GM12878 (cell line): ENCODE data around the gene BRINP3. TPM values are rescaled to one million over a fixed set of nuclear protein-coding genes. Genes with fewer than 3 reads are reported as not detected.

Experiments
- ATAC-seq: fragments of 200-7000 bp; cut with Tn5 transposase; 3 replicates; pipeline ENCODE4 v1.9.1; 2020; ENCODE audit warnings: mild to moderate bottlenecking, moderate library complexity
- BruUV-seq: library from RNA; stranded (reverse); fragments of 400-500 nt; replicated peaks from 2 replicates; lab custom pipeline; 2021; lab: Mats Ljungman, UMichigan
- CTCF ChIA-PET: fragments of 300-600 bp; sonication (Branson Sonifier 250); formaldehyde crosslinking; extraction: SDS; loops from one replicate; lab custom pipeline; 2021; ENCODE audit warnings: inconsistent platforms; lab: Yijun Ruan, JAX
- POLR2A ChIA-PET: fragments of 350-600 bp; formaldehyde crosslinking; extraction: SDS; loops from one replicate; lab custom pipeline; 2021; ENCODE audit warnings: inconsistent platforms; lab: Charles Lee
- RAD21 ChIA-PET: fragments of 300-600 bp; sonication (Branson Sonifier 250); formaldehyde crosslinking; loops from one replicate; lab custom pipeline; 2023; ENCODE audit warnings: antibody characterized with exemption; ENCODE audit not compliant: unreplicated experiment; lab: Charles Lee
- SMC1A ChIA-PET: fragments of 300-600 bp; sonication (Branson Sonifier 250); formaldehyde crosslinking; loops from one replicate; lab custom pipeline; 2023; ENCODE audit not compliant: unreplicated experiment, uncharacterized antibody; lab: Charles Lee
- DNase-seq: peaks from one replicate; pipeline ENCODE4 v3.0.0-alpha.2; 2011; ENCODE audit warnings: low read depth, low spot score
- FAIRE-seq: peaks from 3 replicates; lab custom pipeline; 2011; peaks lifted over from hg19 to GRCh38; lab: Jason Lieb, UNC
- H2AFZ ChIP-seq: 2 replicates; pipeline ENCODE4 v1.6.0; 2011; ENCODE audit warnings: low read depth, low read length, control low read depth; ENCODE audit not compliant: control insufficient read depth
- H3K27ac ChIP-seq: 2 replicates; pipeline ENCODE4 v1.5.1; 2011; ENCODE audit warnings: control low read depth; ENCODE audit not compliant: control insufficient read depth, insufficient read depth
- H3K27me3 ChIP-seq, 2 experiments: replicated peaks in 1 of 2; 2 replicates each; pipeline versions ENCODE4 v1.6.0 to v1.6.1; 2011; ENCODE audit warnings: low read length in 1 of 2; ENCODE audit not compliant: control insufficient read depth in 2 of 2, insufficient read depth in 2 of 2
- H3K36me3 ChIP-seq, 2 experiments: 2 replicates each; pipeline ENCODE4 v1.5.1; 2011; ENCODE audit warnings: low read length in 1 of 2; ENCODE audit not compliant: control insufficient read depth in 2 of 2, insufficient read depth in 2 of 2
- H3K4me1 ChIP-seq: 2 replicates; pipeline ENCODE4 v1.6.1; 2011; ENCODE audit warnings: mild to moderate bottlenecking, low read length, moderate library complexity, mixed read lengths; ENCODE audit not compliant: control insufficient read depth, insufficient read depth
- H3K4me2 ChIP-seq: 2 replicates; pipeline ENCODE4 v1.6.0; 2011; ENCODE audit warnings: control low read depth; ENCODE audit not compliant: control insufficient read depth, insufficient read depth
- H3K4me3 ChIP-seq: fragments of 200-600 bp; sonication (generic); 2 replicates; pipeline ENCODE4 v1.5.1; 2016
- H3K79me2 ChIP-seq: 2 replicates; pipeline ENCODE4 v1.6.0; 2011; ENCODE audit warnings: low read length; ENCODE audit not compliant: control insufficient read depth, insufficient read depth
- H3K9ac ChIP-seq: 2 replicates; pipeline ENCODE4 v1.8.0; 2011; ENCODE audit warnings: low read length, control low read depth, mixed read lengths; ENCODE audit not compliant: control insufficient read depth, insufficient read depth
- H3K9me3 ChIP-seq: replicated peaks from 3 replicates; pipeline ENCODE4 v1.5.1; 2011; ENCODE audit warnings: mild to moderate bottlenecking, low read length; ENCODE audit not compliant: control insufficient read depth, insufficient read depth
- H4K20me1 ChIP-seq: 2 replicates; pipeline ENCODE4 v1.6.0; 2011; ENCODE audit not compliant: control insufficient read depth, insufficient read depth
- CHD4 ChIP-seq: fragments of 200-600 bp; sonication (generic); IDR thresholded peaks from 2 replicates; pipeline ENCODE4 v1.6.1; 2016; ENCODE audit warnings: mild to moderate bottlenecking
- MEF2B ChIP-seq: fragments of 450-650 bp; IDR thresholded peaks from 2 replicates; pipeline ENCODE4 v1.6.1; 2018; ENCODE audit warnings: mild to moderate bottlenecking, moderate library complexity; ENCODE audit not compliant: partially characterized antibody, poor library complexity, severe bottlenecking
- MTA3 ChIP-seq: IDR thresholded peaks from 2 replicates; pipeline ENCODE4 v1.6.1; 2012; ENCODE audit warnings: low read length, inconsistent platforms, borderline replicate concordance
- NRF1 ChIP-seq: conservative IDR thresholded peaks from 2 replicates; pipeline ENCODE4 v1.6.1; 2011; ENCODE audit warnings: mild to moderate bottlenecking, low read depth, low read length, improper control_type of control experiment
- POU2F2 ChIP-seq: IDR thresholded peaks from 3 replicates; pipeline ENCODE4 v1.6.1; 2011; ENCODE audit warnings: low read depth, mild to moderate bottlenecking, low read length, borderline replicate concordance
- SMAD5 ChIP-seq: IDR thresholded peaks from 2 replicates; pipeline ENCODE4 v1.6.1; 2016; ENCODE audit warnings: antibody characterized with exemption, low read depth
- TCF12 ChIP-seq: IDR thresholded peaks from 2 replicates; pipeline ENCODE4 v1.6.1; 2011; ENCODE audit warnings: low read depth, mild to moderate bottlenecking, low read length
- ZNF384 ChIP-seq: IDR thresholded peaks from 2 replicates; pipeline ENCODE4 v1.6.1; 2012; ENCODE audit warnings: low read depth, mild to moderate bottlenecking, low read length, improper control_type of control experiment, borderline replicate concordance
- ZNF622 ChIP-seq: fragments of 450-650 bp; IDR thresholded peaks from 2 replicates; pipeline ENCODE4 v1.6.1; 2017; ENCODE audit warnings: mild to moderate bottlenecking, inconsistent platforms
- ZSCAN29 ChIP-seq: fragments of 450-650 bp; IDR thresholded peaks from 2 replicates; pipeline ENCODE4 v1.6.1; 2017; ENCODE audit warnings: mild to moderate bottlenecking, moderate library complexity
- WGBS: methylation state at CpG from one replicate; pipeline ENCODE4 v1.1.6; 2016; ENCODE audit warnings: low lambda C conversion rate; ENCODE audit not compliant: insufficient replicate concordance, insufficient coverage; ENCODE audit errors: missing lambda C conversion rate; 5-methylcytosine and 5-hydroxymethylcytosine counted together
- in situ Hi-C: fragments of 300-500 bp; cut with MboI; formaldehyde crosslinking; loops from 9 replicates; pipeline ENCODE4 v1.14.3; 2018; ENCODE audit warnings: mixed read lengths
- intact Hi-C: fragments of 100-400 bp; cut with micrococcal nuclease; formaldehyde crosslinking; loops from one replicate; pipeline ENCODE4 v1.14.2; 2022; ENCODE audit not compliant: unreplicated experiment
- polyA plus RNA-seq, 11 experiments: library from polyadenylated mRNA; depleted of rRNA in 4 of 11; unstranded in 6 of 11; stranded (reverse) in 5 of 11; fragments of >200 nt; fragmentation: Nextera tagmentation in 4 of 11; fragmentation: Illumina TruSeq in 1 of 11; extraction: Ambion mirVana in 4 of 11; extraction: Trizol in 1 of 11; gene quantifications; 1 replicate in 1 of 11; 2 replicates in 10 of 11; pipeline versions ENCODE4 v1.2.1 to v1.2.3, GENCODE V29; 2011 to 2016; ENCODE audit warnings: inconsistent platforms in 2 of 11, missing spikeins in 2 of 11, low read depth in 1 of 11
- total RNA-seq, 4 experiments: library from RNA; depleted of rRNA in 3 of 4; stranded (reverse); fragments of >200 nt in 3 of 4; fragmentation: Illumina TruSeq in 1 of 4; extraction: Trizol in 1 of 4; gene quantifications; 2 replicates each; pipeline versions ENCODE4 v1.2.1 to v1.2.3, GENCODE V29; 2013 to 2021
- TF ChIP-seq, protein P1 (sequence below): fragments of 450-650 bp; IDR thresholded peaks from 2 replicates; pipeline ENCODE4 v1.6.1; 2017; ENCODE audit warnings: mild to moderate bottlenecking, moderate library complexity
- TF ChIP-seq, protein P2 (sequence below): IDR thresholded peaks from 2 replicates; pipeline ENCODE4 v1.6.1; 2011; ENCODE audit warnings: mild to moderate bottlenecking, low read depth, low read length, moderate library complexity; ENCODE audit not compliant: insufficient replicate concordance
- TF ChIP-seq, protein P3 (sequence below): IDR thresholded peaks from 2 replicates; pipeline ENCODE4 v1.6.1; 2012; ENCODE audit warnings: improper control_type of control experiment, low read depth, low read length; ENCODE audit not compliant: insufficient replicate concordance
- TF ChIP-seq, protein P4 (sequence below): IDR thresholded peaks from 2 replicates; pipeline ENCODE4 v1.6.1; 2011; ENCODE audit warnings: borderline replicate concordance, low read depth, mild to moderate bottlenecking, moderate library complexity, mixed read lengths, low read length; ENCODE audit not compliant: insufficient read depth; ENCODE audit errors: extremely low read length

BRINP3 gene
- total and polyA plus RNA-seq, 10 of the 15 experiments (the other 5 are each of a cell fraction or from before 2014, with no cell fraction given), result under 0.01 TPM; not detected in 9

DNA sequence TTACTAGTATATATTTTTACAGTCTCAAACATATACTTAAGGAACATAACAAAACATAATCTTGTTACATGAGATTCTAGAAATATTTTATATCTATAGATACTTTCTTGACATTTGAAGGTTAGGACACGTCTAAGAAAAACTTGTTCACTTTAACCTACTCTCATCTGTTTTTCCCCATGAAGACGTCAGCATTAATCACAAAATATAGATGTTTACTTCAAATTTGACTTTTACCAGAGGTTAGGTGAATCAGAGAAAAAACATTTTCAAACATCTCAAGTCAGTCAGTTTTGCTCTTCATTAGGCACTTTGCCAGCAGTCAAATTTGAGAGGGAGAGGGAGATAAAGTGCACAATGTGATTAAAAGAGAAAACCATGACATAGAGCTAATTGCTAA is 47.7 kb downstream of the BRINP3 start:
- no peak overlapping the region for H3K4me3 ChIP-seq
- H3K27me3 ChIP-seq, result no peaks in the 10 kb centered on the region
- H3K9me3 ChIP-seq, result no peaks in the 10 kb centered on the region
- TF ChIP-seq ZNF622, result no peak
- TF ChIP-seq SMAD5, result no peak
- TF ChIP-seq MEF2B, result no peak
- TF ChIP-seq NRF1, result no peak
- TF ChIP-seq ZSCAN29, result no peak
- no peak for TF ChIP-seq ZNF384
- TF ChIP-seq, protein P1, sequence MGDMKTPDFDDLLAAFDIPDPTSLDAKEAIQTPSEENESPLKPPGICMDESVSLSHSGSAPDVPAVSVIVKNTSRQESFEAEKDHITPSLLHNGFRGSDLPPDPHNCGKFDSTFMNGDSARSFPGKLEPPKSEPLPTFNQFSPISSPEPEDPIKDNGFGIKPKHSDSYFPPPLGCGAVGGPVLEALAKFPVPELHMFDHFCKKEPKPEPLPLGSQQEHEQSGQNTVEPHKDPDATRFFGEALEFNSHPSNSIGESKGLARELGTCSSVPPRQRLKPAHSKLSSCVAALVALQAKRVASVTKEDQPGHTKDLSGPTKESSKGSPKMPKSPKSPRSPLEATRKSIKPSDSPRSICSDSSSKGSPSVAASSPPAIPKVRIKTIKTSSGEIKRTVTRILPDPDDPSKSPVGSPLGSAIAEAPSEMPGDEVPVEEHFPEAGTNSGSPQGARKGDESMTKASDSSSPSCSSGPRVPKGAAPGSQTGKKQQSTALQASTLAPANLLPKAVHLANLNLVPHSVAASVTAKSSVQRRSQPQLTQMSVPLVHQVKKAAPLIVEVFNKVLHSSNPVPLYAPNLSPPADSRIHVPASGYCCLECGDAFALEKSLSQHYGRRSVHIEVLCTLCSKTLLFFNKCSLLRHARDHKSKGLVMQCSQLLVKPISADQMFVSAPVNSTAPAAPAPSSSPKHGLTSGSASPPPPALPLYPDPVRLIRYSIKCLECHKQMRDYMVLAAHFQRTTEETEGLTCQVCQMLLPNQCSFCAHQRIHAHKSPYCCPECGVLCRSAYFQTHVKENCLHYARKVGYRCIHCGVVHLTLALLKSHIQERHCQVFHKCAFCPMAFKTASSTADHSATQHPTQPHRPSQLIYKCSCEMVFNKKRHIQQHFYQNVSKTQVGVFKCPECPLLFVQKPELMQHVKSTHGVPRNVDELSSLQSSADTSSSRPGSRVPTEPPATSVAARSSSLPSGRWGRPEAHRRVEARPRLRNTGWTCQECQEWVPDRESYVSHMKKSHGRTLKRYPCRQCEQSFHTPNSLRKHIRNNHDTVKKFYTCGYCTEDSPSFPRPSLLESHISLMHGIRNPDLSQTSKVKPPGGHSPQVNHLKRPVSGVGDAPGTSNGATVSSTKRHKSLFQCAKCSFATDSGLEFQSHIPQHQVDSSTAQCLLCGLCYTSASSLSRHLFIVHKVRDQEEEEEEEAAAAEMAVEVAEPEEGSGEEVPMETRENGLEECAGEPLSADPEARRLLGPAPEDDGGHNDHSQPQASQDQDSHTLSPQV, result no peak
- TF ChIP-seq, protein P2, sequence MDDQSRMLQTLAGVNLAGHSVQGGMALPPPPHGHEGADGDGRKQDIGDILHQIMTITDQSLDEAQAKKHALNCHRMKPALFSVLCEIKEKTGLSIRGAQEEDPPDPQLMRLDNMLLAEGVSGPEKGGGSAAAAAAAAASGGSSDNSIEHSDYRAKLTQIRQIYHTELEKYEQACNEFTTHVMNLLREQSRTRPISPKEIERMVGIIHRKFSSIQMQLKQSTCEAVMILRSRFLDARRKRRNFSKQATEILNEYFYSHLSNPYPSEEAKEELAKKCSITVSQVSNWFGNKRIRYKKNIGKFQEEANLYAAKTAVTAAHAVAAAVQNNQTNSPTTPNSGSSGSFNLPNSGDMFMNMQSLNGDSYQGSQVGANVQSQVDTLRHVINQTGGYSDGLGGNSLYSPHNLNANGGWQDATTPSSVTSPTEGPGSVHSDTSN, result no peak
- TF ChIP-seq POU2F2, result no peak
- no peak for TF ChIP-seq MTA3
- no peak for TF ChIP-seq TCF12
- TF ChIP-seq CHD4, result no peak
- TF ChIP-seq, protein P3, sequence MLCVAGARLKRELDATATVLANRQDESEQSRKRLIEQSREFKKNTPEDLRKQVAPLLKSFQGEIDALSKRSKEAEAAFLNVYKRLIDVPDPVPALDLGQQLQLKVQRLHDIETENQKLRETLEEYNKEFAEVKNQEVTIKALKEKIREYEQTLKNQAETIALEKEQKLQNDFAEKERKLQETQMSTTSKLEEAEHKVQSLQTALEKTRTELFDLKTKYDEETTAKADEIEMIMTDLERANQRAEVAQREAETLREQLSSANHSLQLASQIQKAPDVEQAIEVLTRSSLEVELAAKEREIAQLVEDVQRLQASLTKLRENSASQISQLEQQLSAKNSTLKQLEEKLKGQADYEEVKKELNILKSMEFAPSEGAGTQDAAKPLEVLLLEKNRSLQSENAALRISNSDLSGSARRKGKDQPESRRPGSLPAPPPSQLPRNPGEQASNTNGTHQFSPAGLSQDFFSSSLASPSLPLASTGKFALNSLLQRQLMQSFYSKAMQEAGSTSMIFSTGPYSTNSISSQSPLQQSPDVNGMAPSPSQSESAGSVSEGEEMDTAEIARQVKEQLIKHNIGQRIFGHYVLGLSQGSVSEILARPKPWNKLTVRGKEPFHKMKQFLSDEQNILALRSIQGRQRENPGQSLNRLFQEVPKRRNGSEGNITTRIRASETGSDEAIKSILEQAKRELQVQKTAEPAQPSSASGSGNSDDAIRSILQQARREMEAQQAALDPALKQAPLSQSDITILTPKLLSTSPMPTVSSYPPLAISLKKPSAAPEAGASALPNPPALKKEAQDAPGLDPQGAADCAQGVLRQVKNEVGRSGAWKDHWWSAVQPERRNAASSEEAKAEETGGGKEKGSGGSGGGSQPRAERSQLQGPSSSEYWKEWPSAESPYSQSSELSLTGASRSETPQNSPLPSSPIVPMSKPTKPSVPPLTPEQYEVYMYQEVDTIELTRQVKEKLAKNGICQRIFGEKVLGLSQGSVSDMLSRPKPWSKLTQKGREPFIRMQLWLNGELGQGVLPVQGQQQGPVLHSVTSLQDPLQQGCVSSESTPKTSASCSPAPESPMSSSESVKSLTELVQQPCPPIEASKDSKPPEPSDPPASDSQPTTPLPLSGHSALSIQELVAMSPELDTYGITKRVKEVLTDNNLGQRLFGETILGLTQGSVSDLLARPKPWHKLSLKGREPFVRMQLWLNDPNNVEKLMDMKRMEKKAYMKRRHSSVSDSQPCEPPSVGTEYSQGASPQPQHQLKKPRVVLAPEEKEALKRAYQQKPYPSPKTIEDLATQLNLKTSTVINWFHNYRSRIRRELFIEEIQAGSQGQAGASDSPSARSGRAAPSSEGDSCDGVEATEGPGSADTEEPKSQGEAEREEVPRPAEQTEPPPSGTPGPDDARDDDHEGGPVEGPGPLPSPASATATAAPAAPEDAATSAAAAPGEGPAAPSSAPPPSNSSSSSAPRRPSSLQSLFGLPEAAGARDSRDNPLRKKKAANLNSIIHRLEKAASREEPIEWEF, result no peak
- TF ChIP-seq, protein P4, sequence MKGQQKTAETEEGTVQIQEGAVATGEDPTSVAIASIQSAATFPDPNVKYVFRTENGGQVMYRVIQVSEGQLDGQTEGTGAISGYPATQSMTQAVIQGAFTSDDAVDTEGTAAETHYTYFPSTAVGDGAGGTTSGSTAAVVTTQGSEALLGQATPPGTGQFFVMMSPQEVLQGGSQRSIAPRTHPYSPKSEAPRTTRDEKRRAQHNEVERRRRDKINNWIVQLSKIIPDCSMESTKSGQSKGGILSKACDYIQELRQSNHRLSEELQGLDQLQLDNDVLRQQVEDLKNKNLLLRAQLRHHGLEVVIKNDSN, result no peak
- POLR2A ChIA-PET, result no interaction called here
- no peak for FAIRE-seq
- no peaks in the 10 kb centered on the region for H3K36me3 ChIP-seq
- SMC1A ChIA-PET, result no interaction called here
- H3K4me1 ChIP-seq, result no peaks in the 10 kb centered on the region
- RAD21 ChIA-PET, result no interaction called here
- in situ Hi-C loops (no loop called here), intact Hi-C loops (no loop called here)
- 33% methylated on average over 2 of the region's 2 CpGs for WGBS
- H3K9ac ChIP-seq, result no peak overlapping the region
- H3K27ac ChIP-seq, result no peak overlapping the region
- H2AFZ ChIP-seq, result no peak overlapping the region
- no peak overlapping the region for H3K4me2 ChIP-seq
- BruUV-seq, result no TSS peak
- no peak for ATAC-seq
- no peaks in the 10 kb centered on the region for H4K20me1 ChIP-seq
- CTCF ChIA-PET, result no interaction called here
- no peaks in the 10 kb centered on the region for H3K79me2 ChIP-seq
- no peak for DNase-seq
